ENCODE measurements around the gene FAM163B.

DNA sequence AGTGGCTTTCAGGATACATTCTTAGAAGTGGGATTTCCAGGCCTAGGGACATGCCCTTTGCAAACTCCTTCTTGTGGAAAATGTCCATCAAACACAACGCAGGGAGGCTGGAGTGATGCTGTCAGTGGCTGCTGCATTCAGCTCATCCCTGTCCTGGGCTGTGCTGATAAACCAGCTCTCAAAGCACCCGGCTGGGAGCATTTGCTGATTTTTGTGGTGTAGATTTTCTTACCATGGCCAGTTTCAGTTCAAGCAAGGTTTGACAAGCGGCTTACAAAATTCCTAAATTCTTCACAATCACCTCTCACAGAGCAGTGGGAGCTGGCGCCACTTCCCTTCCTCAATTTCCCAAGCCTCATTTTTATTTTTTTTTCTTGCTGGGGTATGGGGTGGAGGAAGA lies 28.2 kb downstream of the FAM163B start:
- TF ChIP-seq, protein P1, sequence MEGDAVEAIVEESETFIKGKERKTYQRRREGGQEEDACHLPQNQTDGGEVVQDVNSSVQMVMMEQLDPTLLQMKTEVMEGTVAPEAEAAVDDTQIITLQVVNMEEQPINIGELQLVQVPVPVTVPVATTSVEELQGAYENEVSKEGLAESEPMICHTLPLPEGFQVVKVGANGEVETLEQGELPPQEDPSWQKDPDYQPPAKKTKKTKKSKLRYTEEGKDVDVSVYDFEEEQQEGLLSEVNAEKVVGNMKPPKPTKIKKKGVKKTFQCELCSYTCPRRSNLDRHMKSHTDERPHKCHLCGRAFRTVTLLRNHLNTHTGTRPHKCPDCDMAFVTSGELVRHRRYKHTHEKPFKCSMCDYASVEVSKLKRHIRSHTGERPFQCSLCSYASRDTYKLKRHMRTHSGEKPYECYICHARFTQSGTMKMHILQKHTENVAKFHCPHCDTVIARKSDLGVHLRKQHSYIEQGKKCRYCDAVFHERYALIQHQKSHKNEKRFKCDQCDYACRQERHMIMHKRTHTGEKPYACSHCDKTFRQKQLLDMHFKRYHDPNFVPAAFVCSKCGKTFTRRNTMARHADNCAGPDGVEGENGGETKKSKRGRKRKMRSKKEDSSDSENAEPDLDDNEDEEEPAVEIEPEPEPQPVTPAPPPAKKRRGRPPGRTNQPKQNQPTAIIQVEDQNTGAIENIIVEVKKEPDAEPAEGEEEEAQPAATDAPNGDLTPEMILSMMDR (IDR thresholded peaks at IDR 0.05; ENCODE audit: low read length), result no peak
- TF ChIP-seq EZH2phosphoT487 (IDR thresholded peaks at IDR 0.05; ENCODE audit: low read length) (no peak), EZH2 (optimal IDR thresholded peaks at IDR 0.05; ENCODE audit: low read depth, low read length) (no peak)

Data from MM.1S (cell line).